WTC11 (cell line): ENCODE measurements around the gene ACYP1. TPM values are rescaled to one million over a fixed set of nuclear protein-coding genes. Genes with fewer than 3 reads are reported as not detected.

Experiments
- ATAC-seq: fragments of 200-7000 bp; cut with Tn5 transposase; 2 replicates; pipeline ENCODE4 v1.10.0; 2021; ENCODE audit warnings: mild to moderate bottlenecking, moderate library complexity
- CTCF ChIA-PET: fragments of 300-600 bp; sonication (Branson Sonifier 250); formaldehyde crosslinking; loops from one replicate; lab custom pipeline; 2021; ENCODE audit warnings: antibody characterized with exemption; lab: Charles Lee
- POLR2A ChIA-PET: fragments of 350-600 bp; sonication (Branson Sonifier 250); formaldehyde crosslinking; loops from one replicate; lab custom pipeline; 2021; ENCODE audit warnings: antibody characterized with exemption; lab: Charles Lee
- DNase-seq: peaks from one replicate; pipeline ENCODE4 v3.0.0; 2021; ENCODE audit warnings: low spot score
- H3K27ac Mint-ChIP-seq: 2 replicates; pipeline ENCODE4 v1.8.0; 2021; ENCODE audit warnings: mixed read lengths
- H3K27me3 Mint-ChIP-seq: 2 replicates; pipeline ENCODE4 v1.8.0; 2021; ENCODE audit warnings: low read depth, mild to moderate bottlenecking, moderate library complexity, mixed read lengths
- H3K36me3 Mint-ChIP-seq: 2 replicates; pipeline ENCODE4 v1.8.0; 2021; ENCODE audit warnings: mixed read lengths
- H3K4me1 Mint-ChIP-seq: 2 replicates; pipeline ENCODE4 v1.8.0; 2022; ENCODE audit warnings: mixed read lengths
- H3K4me3 Mint-ChIP-seq: 2 replicates; pipeline ENCODE4 v1.8.0; 2021; ENCODE audit warnings: mild to moderate bottlenecking, moderate library complexity, mixed read lengths
- H3K9me3 Mint-ChIP-seq: 2 replicates; pipeline ENCODE4 v1.8.0; 2021; ENCODE audit warnings: mixed read lengths
- AFF4 ChIP-seq: sonication (generic); formaldehyde crosslinking; IDR thresholded peaks from 2 replicates; pipeline ENCODE4 v1.8.1; 2023; ENCODE audit warnings: mild to moderate bottlenecking, missing genetic modification reagents, borderline replicate concordance
- AR ChIP-seq: fragments of 250-450 bp; sonication (Bioruptor Pico); IDR thresholded peaks from 2 replicates; pipeline ENCODE4 v1.9.0; 2021; ENCODE audit warnings: mild to moderate bottlenecking
- ATF3 ChIP-seq: sonication (generic); formaldehyde crosslinking; conservative IDR thresholded peaks from 2 replicates; pipeline ENCODE4 v1.8.1; 2022; ENCODE audit warnings: mild to moderate bottlenecking, missing genetic modification reagents
- CBFB ChIP-seq: sonication (generic); formaldehyde crosslinking; IDR thresholded peaks from 2 replicates; pipeline ENCODE4 v1.8.1; 2022; ENCODE audit warnings: mild to moderate bottlenecking, low read depth, missing genetic modification reagents
- CTCF ChIP-seq: fragments of 200-600 bp; IDR thresholded peaks from 2 replicates; pipeline ENCODE4 v1.8.0; 2022; ENCODE audit warnings: antibody characterized with exemption
- FOXP1 ChIP-seq: sonication (generic); formaldehyde crosslinking; IDR thresholded peaks from 2 replicates; pipeline ENCODE4 v1.8.0; 2022; ENCODE audit warnings: missing genetic modification reagents, mild to moderate bottlenecking, moderate library complexity, borderline replicate concordance
- GTF2I ChIP-seq: fragments of 250-450 bp; sonication (Bioruptor Pico); conservative IDR thresholded peaks from 2 replicates; pipeline ENCODE4 v1.4.0; 2021; ENCODE audit warnings: mild to moderate bottlenecking
- MLX ChIP-seq: sonication (generic); formaldehyde crosslinking; IDR thresholded peaks from 2 replicates; pipeline ENCODE4 v1.8.1; 2023; ENCODE audit warnings: mild to moderate bottlenecking, missing genetic modification reagents, moderate library complexity
- OVOL2 ChIP-seq: fragments of 250-450 bp; sonication (Bioruptor Pico); IDR thresholded peaks from 2 replicates; pipeline ENCODE4 v1.9.0; 2021; ENCODE audit warnings: mild to moderate bottlenecking, borderline replicate concordance
- PREB ChIP-seq: sonication (generic); formaldehyde crosslinking; IDR thresholded peaks from 2 replicates; pipeline ENCODE4 v1.8.1; 2022; ENCODE audit warnings: mild to moderate bottlenecking, missing genetic modification reagents, moderate library complexity, borderline replicate concordance
- SMAD4 ChIP-seq: sonication (generic); formaldehyde crosslinking; IDR thresholded peaks from 2 replicates; pipeline ENCODE4 v1.8.0; 2022; ENCODE audit warnings: mild to moderate bottlenecking, missing genetic modification reagents
- SP1 ChIP-seq: sonication (generic); formaldehyde crosslinking; conservative IDR thresholded peaks from 2 replicates; pipeline ENCODE4 v1.8.1; 2022; ENCODE audit warnings: missing genetic modification reagents
- STAT6 ChIP-seq: sonication (generic); formaldehyde crosslinking; conservative IDR thresholded peaks from 2 replicates; pipeline ENCODE4 v1.8.1; 2023; ENCODE audit warnings: mild to moderate bottlenecking, low read depth, missing genetic modification reagents, moderate library complexity
- total RNA-seq: library from RNA; stranded (reverse); gene quantifications from 3 replicates; pipeline ENCODE4 v1.2.3, GENCODE V29; 2021

Gene ACYP1
- total RNA-seq, 1 experiment from 2014 or later = 26.6 TPM

- TF ChIP-seq AR (no peak), AFF4 (CRISPR knock-in tag) (no peak), CTCF (no peak), SP1 (CRISPR knock-in tag) (no peak), FOXP1 (no peak), STAT6 (no peak), PREB (no peak)
Measured at GRCh38 chr14:75016815-75017214, 47.0 kb downstream of the ACYP1 start (continued).

GRCh38 chr14:75015496-75015895, 48.3 kb downstream of the ACYP1 start:
- H3K9me3 Mint-ChIP-seq = no peaks in the 10 kb centered on the region
- H3K36me3 Mint-ChIP-seq = peaks cover 24% of the 10 kb centered on the region
- DNase-seq = no peak
- ChIA-PET POLR2A (no interaction called here), CTCF (interaction anchor here (0.5 to 1.0 kb wide), 2 partner anchors 74 to 168 kb away, joined by 3 read pairs; no protein-coding TSS in a partner anchor)
- no peaks in the 10 kb centered on the region for H3K27me3 Mint-ChIP-seq
- H3K27ac Mint-ChIP-seq = no peak overlapping the region
- H3K4me1 Mint-ChIP-seq = no peaks in the 10 kb centered on the region
- H3K4me3 Mint-ChIP-seq = no peak overlapping the region
- TF ChIP-seq MLX (CRISPR knock-in tag) (no peak), GTF2I (CRISPR knock-in tag) (no peak), FOXP1 (no peak), ATF3 (no peak), SMAD4 (CRISPR knock-in tag) (no peak), CBFB (CRISPR knock-in tag) (no peak), OVOL2 (CRISPR knock-in tag) (no peak)
- ATAC-seq = no peak
